Glutamatergic neuron (in vitro differentiated cells): ENCODE results near the gene AGER. TPM values are rescaled to one million over a fixed set of nuclear protein-coding genes. Genes with fewer than 3 reads are reported as not detected.
"Not testable (repeated sequence)": the region's sequence is repeated elsewhere in the genome, so short reads cannot be mapped to it uniquely, and the experiment has no call there.

Experiments
- DNase-seq: peaks from one replicate; pipeline ENCODE4 v3.0.0; 2022
- H3K27ac Mint-ChIP-seq: one replicate; pipeline ENCODE4 v1.8.0; 2020; ENCODE audit warnings: mild to moderate bottlenecking, mixed read lengths, inconsistent platforms; ENCODE audit not compliant: unreplicated experiment
- H3K27me3 Mint-ChIP-seq: one replicate; pipeline ENCODE4 v1.8.0; 2020; ENCODE audit warnings: mild to moderate bottlenecking, moderate library complexity, mixed read lengths, inconsistent platforms; ENCODE audit not compliant: unreplicated experiment
- H3K36me3 Mint-ChIP-seq: one replicate; pipeline ENCODE4 v1.8.0; 2020; ENCODE audit warnings: mild to moderate bottlenecking, mixed read lengths, inconsistent platforms; ENCODE audit not compliant: unreplicated experiment
- H3K4me1 Mint-ChIP-seq: one replicate; pipeline ENCODE4 v1.8.0; 2020; ENCODE audit warnings: mild to moderate bottlenecking, low read depth, mixed read lengths, inconsistent platforms; ENCODE audit not compliant: unreplicated experiment
- H3K4me3 Mint-ChIP-seq: one replicate; pipeline ENCODE4 v1.8.0; 2020; ENCODE audit warnings: mild to moderate bottlenecking, mixed read lengths, inconsistent platforms; ENCODE audit not compliant: unreplicated experiment
- H3K9me3 Mint-ChIP-seq: one replicate; pipeline ENCODE4 v1.8.0; 2020; ENCODE audit warnings: mild to moderate bottlenecking, moderate library complexity, mixed read lengths, inconsistent platforms; ENCODE audit not compliant: unreplicated experiment
- total RNA-seq: library from RNA; stranded (reverse); fragmentation: NEBNext Ultra II Directional; extraction: Animal tissue kit (Norgen Biotek cat#: 25700); gene quantifications from one replicate; pipeline ENCODE4 v1.2.1, GENCODE V29; 2021; ENCODE audit not compliant: unreplicated experiment
- TF ChIP-seq, protein P1 (sequence below): fragments of 200-600 bp; sonication (generic); IDR thresholded peaks from one replicate; pipeline ENCODE4 v1.5.0; 2021; ENCODE audit not compliant: partially characterized antibody, unreplicated experiment

AGER gene
- total RNA-seq, 1 donor from 2014 or later, result 13.2 TPM

DNA sequence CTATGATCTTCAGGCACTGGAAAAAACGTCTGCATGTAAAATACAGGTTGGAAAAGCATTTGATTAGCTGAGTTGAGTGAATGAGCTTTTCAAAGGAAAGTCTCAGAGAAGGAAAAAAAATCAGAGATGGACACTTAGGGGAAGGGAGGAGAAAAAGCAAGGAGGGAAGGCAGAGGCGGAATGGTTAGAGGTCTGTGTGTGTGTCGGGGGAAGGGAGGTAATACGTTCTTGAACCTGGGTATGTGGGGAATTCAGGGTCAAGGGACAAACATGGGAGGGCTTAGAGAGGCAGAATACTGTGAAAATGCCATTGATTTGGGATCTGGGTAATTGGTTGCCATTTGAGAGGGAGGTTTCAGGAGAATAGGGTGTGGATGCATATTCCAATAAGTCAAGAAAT, 37.4 kb downstream of the AGER start:
- Mint-ChIP-seq H3K27me3 (peaks cover 27% of the 10 kb centered on the region), H3K36me3 (no peaks in the 10 kb centered on the region), H3K27ac (no peak overlapping the region), H3K9me3 (peaks cover 11% of the 10 kb centered on the region), H3K4me1 (peaks cover 14% of the 10 kb centered on the region), H3K4me3 (no peak overlapping the region)
- TF ChIP-seq, protein P1, sequence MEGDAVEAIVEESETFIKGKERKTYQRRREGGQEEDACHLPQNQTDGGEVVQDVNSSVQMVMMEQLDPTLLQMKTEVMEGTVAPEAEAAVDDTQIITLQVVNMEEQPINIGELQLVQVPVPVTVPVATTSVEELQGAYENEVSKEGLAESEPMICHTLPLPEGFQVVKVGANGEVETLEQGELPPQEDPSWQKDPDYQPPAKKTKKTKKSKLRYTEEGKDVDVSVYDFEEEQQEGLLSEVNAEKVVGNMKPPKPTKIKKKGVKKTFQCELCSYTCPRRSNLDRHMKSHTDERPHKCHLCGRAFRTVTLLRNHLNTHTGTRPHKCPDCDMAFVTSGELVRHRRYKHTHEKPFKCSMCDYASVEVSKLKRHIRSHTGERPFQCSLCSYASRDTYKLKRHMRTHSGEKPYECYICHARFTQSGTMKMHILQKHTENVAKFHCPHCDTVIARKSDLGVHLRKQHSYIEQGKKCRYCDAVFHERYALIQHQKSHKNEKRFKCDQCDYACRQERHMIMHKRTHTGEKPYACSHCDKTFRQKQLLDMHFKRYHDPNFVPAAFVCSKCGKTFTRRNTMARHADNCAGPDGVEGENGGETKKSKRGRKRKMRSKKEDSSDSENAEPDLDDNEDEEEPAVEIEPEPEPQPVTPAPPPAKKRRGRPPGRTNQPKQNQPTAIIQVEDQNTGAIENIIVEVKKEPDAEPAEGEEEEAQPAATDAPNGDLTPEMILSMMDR, result no peak
- DNase-seq, result no peak

DNA sequence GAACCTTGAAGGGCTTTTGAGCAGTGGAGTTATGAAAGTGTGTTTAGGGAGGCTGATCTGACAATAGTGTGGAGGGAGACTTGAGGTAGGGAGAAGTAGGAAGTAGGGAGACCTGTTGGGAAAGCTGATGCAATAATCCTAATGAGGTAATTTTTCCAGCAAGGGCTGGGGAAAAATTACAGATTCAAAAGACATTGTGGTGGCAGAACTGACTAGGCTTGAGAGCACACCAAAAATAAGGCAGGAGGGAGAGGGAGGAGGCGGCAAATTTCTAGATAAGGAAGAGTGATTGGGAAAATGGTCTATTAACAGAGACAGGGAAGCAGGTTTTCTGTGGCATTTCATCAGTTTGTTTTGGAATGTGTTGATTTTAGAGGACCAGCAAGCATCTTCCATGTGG, 37.8 kb downstream of the AGER start:
- Mint-ChIP-seq H3K9me3 (peaks cover 9% of the 10 kb centered on the region), H3K27me3 (peaks cover 29% of the 10 kb centered on the region), H3K27ac (peak overlapping the region; percentile 19), H3K4me1 (peaks cover 14% of the 10 kb centered on the region), H3K4me3 (peak overlapping the region; percentile 17), H3K36me3 (no peaks in the 10 kb centered on the region)
- TF ChIP-seq, protein P1, result no peak
- no peak for DNase-seq

DNA sequence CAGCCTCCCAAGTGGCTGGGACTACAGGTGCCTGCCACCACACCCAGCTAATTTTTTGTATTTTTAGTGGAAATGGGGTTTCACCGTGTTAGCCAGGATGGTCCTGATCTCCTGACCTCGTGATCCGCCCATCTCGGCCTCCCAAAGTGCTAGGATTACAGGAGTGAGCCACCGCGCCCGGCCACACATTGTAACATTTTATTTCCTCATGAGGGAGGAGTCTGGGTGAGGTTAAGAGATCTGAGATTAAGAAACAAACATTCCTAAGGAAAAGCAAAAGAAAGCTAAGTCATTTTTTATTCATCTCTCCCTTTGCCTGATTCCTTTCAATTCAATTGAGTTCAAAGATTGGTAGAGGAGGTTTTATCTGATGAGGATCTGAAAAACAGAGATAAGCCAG, 39.8 kb downstream of the AGER start:
- H3K4me1 Mint-ChIP-seq, H3K9me3 Mint-ChIP-seq, DNase-seq, H3K4me3 Mint-ChIP-seq, H3K36me3 Mint-ChIP-seq, H3K27ac Mint-ChIP-seq: not testable (repeated sequence)
- H3K27me3 Mint-ChIP-seq, result peaks cover 22% of the 10 kb centered on the region

DNA sequence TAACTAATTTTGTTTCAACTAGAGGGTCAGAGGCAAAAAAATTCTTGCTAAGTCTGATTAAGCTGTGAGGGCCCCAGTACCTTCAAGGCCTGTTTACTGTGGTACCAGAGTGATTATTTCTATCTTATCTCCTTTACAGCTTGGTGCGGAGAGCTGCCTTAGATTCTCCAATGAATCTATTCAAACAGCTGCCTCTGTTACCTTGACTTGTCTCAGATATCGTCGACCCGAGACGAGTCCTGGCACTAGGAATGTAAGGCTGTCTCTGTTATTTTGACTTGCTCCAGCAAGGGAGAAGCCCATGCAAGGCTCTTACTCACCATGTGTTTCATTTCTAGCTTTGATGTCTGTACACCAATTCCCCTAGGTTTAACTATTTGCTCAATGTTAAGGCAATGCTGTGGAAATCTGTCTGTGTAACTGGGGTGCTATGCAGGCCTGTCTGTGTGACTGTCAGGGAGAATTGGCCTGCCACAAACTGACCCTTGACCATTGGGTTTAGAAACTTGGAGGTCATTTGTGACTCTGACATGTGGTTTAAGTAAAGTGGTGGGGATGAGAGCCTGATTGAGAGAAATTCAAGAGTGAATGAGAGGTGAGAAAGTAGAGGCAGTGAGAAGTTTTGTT, 43.5 kb downstream of the AGER start:
- DNase-seq, result no peak
- Mint-ChIP-seq H3K4me1 (no peaks in the 10 kb centered on the region), H3K36me3 (no peaks in the 10 kb centered on the region), H3K9me3 (no peaks in the 10 kb centered on the region), H3K27ac (no peak overlapping the region), H3K4me3 (no peak overlapping the region), H3K27me3 (peaks cover 14% of the 10 kb centered on the region)
- TF ChIP-seq, protein P1, result no peak

DNA sequence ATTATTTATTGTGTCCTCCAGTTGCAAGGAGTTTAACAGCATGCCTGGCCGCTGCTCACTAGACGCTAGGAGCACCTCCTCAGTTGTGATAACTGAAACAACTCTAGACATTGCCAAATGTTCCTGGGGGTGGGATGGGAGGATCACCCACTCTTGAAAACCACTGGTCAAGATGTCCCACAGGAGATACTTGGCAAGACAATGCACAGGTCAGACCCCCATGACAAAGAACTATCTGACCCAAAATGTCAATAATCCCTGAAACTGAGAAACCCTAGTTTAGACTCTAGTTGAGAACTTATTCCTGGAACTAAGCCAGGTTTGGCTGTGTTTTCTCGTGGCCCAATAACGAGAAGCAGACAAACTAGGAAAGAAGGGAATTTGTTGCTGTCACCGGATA, 44.5 kb downstream of the AGER start:
- no peaks in the 10 kb centered on the region for H3K4me1 Mint-ChIP-seq

More for the DNA sequence above, 44.5 kb downstream of the AGER start:
- no peak for DNase-seq
- no peaks in the 10 kb centered on the region for H3K9me3 Mint-ChIP-seq
- no peak overlapping the region for H3K4me3 Mint-ChIP-seq
- H3K27me3 Mint-ChIP-seq, result peaks cover 14% of the 10 kb centered on the region
- no peaks in the 10 kb centered on the region for H3K36me3 Mint-ChIP-seq
- TF ChIP-seq, protein P1, result no peak
- H3K27ac Mint-ChIP-seq, result no peak overlapping the region
